Esophagus muscularis mucosa (tissue), 3 donors: Measurements from ENCODE around the gene ZNF563.

Source experiments
- CTCF ChIP-seq, 3 experiments: fragments of 200-600 bp in 2 of 3; fragments of 450-650 bp in 1 of 3; sonication (generic) in 2 of 3; IDR thresholded peaks; one replicate each; pipeline ENCODE4 v1.5.1; 2017 to 2019; ENCODE audit warnings: antibody characterized with exemption in 3 of 3, mild to moderate bottlenecking in 2 of 3, moderate library complexity in 1 of 3
- EP300 ChIP-seq: sonication (generic); formaldehyde crosslinking; IDR thresholded peaks from one replicate; pipeline ENCODE4 v1.6.1; 2017; ENCODE audit warnings: antibody characterized with exemption

GRCh38 chr19:12314553-12314952, 18.9 kb downstream of the ZNF563 start:
- TF ChIP-seq CTCF (IDR thresholded peaks at IDR 0.05) = no peak
- no peak for TF ChIP-seq EP300
